ENCODE results near the gene WT1.

WT1 gene

DNA sequence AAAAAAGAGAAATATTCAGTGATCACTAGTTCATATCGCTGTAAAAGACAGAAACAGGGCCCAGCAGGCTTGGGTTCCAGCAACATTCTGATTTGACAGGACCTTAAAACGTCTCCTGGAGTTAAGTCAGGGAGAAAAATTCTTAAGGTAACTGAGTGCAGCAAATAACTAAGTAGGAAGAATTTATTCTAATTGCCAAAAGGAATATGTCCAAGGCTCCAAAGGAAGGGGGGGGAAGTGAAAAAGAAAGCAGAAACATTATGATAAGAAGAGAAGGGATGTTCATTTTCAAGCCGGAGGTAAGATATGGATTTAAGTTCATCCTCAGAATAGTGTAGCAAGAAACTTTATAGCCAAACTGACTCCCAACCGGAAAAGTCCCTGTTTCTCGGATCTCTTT is 90.4 kb downstream of the WT1 start:
- no peak overlapping the region for H3K4me3 ChIP-seq (replicated peaks; ENCODE audit: low read depth, low read length)
- TF ChIP-seq, protein P1, sequence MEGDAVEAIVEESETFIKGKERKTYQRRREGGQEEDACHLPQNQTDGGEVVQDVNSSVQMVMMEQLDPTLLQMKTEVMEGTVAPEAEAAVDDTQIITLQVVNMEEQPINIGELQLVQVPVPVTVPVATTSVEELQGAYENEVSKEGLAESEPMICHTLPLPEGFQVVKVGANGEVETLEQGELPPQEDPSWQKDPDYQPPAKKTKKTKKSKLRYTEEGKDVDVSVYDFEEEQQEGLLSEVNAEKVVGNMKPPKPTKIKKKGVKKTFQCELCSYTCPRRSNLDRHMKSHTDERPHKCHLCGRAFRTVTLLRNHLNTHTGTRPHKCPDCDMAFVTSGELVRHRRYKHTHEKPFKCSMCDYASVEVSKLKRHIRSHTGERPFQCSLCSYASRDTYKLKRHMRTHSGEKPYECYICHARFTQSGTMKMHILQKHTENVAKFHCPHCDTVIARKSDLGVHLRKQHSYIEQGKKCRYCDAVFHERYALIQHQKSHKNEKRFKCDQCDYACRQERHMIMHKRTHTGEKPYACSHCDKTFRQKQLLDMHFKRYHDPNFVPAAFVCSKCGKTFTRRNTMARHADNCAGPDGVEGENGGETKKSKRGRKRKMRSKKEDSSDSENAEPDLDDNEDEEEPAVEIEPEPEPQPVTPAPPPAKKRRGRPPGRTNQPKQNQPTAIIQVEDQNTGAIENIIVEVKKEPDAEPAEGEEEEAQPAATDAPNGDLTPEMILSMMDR (IDR thresholded peaks at IDR 0.05; ENCODE audit: low read depth, low read length, missing control alignments) = no peak
- DNase-seq (ENCODE audit: extremely low read depth, low read depth) = no peak

DNA sequence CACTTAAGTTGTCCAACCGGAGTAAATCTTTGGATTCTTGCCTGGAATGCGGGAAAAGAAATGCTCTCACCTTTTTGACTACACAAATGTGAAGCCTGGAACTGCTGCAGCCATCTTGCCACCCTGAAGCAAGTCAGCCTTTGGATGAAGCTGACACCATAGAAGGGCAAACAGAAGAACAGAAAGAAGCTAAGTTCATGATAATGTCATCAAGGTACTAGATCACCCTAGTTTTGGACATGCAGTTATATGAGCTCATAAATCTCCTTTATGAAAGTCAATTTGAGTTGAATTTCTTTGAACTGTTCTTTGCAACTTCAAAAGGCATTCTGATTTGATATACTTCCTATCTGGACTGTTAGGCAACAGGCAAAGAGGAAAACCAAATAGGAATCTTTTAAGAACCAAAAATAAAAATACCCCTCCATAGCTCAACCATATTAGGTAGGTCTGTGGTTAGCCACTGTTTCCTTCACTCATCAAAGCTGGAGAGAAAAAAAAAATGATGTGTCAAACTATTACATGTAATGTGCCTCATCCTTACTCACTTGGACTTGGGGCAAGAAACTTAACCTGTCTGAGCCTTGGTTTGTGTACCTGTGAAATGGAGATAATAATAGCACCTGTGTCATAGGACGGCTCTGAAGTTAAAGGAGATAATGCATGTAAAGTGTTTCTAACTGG is 91.9 kb downstream of the WT1 start:
- H3K4me3 ChIP-seq (replicated peaks; ENCODE audit: low read depth, low read length) = no peak overlapping the region
- no peak for DNase-seq (ENCODE audit: extremely low read depth, low read depth)
- TF ChIP-seq, protein P1 (IDR thresholded peaks at IDR 0.05; ENCODE audit: low read depth, low read length, missing control alignments) = no peak

DNA sequence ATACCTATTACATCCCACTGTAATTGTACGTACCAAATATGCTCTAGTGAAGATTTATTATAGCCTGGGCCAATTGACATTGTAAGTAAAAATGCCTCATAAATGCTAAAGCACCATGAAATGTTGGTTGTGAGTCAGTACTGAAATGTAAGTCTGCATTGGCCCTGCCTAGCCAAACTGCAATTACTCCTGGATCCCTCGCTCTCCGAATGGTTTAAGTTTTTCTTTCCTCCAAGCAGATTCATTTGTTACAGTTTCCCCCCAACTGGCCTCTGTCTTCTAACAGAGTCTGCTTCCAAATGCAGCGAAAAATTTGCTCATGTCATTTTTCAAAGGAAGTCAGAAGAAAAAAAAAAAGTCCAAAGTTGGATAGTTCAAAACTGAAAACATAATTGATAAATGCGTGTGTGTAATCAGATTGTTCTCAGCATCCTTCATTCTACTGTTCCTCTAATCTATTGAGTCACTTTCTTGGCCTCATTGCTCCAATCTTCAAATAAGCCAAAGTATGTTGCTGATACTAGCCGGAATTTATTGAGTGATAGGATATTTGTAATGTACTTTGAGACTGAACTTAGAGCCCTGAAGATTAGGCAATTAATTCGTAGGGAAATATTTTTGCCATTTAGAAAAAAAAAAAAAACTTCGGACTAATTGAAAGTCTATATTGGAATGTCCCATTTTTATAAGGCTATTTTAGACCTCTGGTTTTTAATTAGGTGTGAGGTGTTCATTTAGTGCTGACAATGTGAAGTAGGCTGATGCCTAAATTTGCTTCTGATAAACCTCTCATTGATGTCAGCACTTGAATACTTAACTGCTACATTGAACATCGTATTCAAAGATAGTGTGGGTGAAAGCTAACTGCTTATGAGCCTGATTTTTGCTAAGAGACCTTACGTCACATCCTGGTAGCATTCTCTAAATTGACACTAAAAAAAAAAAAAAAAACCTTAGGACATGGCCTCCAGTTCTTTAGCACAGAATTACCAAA is 93.4 kb downstream of the WT1 start:
- no peak for DNase-seq (ENCODE audit: extremely low read depth, low read depth)
- no peak overlapping the region for H3K4me3 ChIP-seq (replicated peaks; ENCODE audit: low read depth, low read length)
- TF ChIP-seq, protein P1 (IDR thresholded peaks at IDR 0.05; ENCODE audit: low read depth, low read length, missing control alignments) = no peak

DNA sequence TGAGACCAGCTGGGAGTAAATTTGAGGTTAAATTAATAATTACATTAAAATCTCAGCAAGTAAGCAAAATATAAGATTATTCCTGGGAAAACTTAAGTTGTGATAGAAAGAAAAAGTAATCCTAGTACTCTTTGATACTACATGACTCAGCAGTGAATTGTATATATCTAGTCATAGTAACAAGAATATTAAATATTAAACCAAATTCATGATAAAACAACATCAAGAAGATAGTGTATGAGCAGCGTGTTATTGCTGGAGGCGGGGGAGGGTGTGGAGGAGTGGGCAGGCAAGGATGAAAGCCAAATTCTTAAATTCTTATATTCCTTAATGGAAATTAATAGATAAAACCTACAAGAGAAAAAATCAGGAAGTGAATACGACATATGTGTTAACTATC is 95.2 kb downstream of the WT1 start:
- H3K4me3 ChIP-seq (replicated peaks; ENCODE audit: low read depth, low read length) = no peak overlapping the region
- no peak for DNase-seq (ENCODE audit: extremely low read depth, low read depth)
- TF ChIP-seq, protein P1 (IDR thresholded peaks at IDR 0.05; ENCODE audit: low read depth, low read length, missing control alignments) = no peak
